Left lung (tissue), 10 donors: ENCODE measurements around the gene RBM4B. TPM values are rescaled to one million over a fixed set of nuclear protein-coding genes. Genes with fewer than 3 reads are reported as not detected.

Experiments
- ATAC-seq: fragments of 200-7000 bp; cut with Tn5 transposase; one replicate; pipeline ENCODE4 v1.9.1; 2020; ENCODE audit warnings: moderate library complexity
- DNase-seq, 4 donors: peaks; one replicate each; pipeline ENCODE4 v3.0.0-alpha.2; 2013 to 2020
- H3K27ac ChIP-seq, 2 donors: fragments of 200-600 bp; sonication (generic) in 1 of 2; one replicate each; pipeline versions ENCODE4 v1.5.0 to v1.8.0; 2020 to 2021
- H3K27me3 ChIP-seq, 2 donors: fragments of 200-600 bp; sonication (generic) in 1 of 2; one replicate each; pipeline versions ENCODE4 v1.5.0 to v1.8.0; 2020 to 2021
- H3K36me3 ChIP-seq, 2 donors: fragments of 200-600 bp; sonication (generic) in 1 of 2; one replicate each; pipeline versions ENCODE4 v1.5.0 to v1.8.0; 2020 to 2021
- H3K4me1 ChIP-seq, 2 donors: fragments of 200-600 bp; one replicate each; pipeline ENCODE4 v1.8.0; 2021
- H3K4me3 ChIP-seq, 2 donors: fragments of 200-600 bp; sonication (generic) in 1 of 2; one replicate each; pipeline versions ENCODE4 v1.5.0 to v1.8.0; 2020 to 2021; ENCODE audit warnings: mild to moderate bottlenecking in 1 of 2
- H3K9me3 ChIP-seq, 2 donors: fragments of 200-600 bp; sonication (generic) in 1 of 2; one replicate each; pipeline versions ENCODE4 v1.5.0 to v1.8.0; 2020 to 2021
- CTCF ChIP-seq, 2 donors: fragments of 200-600 bp; sonication (generic) in 1 of 2; IDR thresholded peaks; one replicate each; pipeline versions ENCODE4 v1.5.0 to v1.8.0; 2021; ENCODE audit warnings: antibody characterized with exemption in 2 of 2
- intact Hi-C, 2 donors: fragments of 100-400 bp; cut with DNase I; formaldehyde crosslinking; loops; one replicate each; pipeline versions ENCODE4 v1.11.2 to v1.14.2; 2022
- polyA plus RNA-seq, 6 donors: library from polyadenylated mRNA; unstranded; fragments of 120-200 nt; gene quantifications; one replicate each; pipeline ENCODE4 v1.2.1, GENCODE V29; 2013; ENCODE audit not compliant: insufficient read length in 6 of 6
- total RNA-seq, 2 donors: library from RNA; stranded (reverse); fragmentation: NEBNext Ultra II Directional; extraction: Animal tissue kit (Norgen Biotek cat#: 25700); gene quantifications; one replicate each; pipeline ENCODE4 v1.2.1, GENCODE V29; 2021
- donor health status: DM: no; HTN: yes; CAD: no.
- donor health status: DM: no; HTN: no; CAD: no.

The RBM4B gene
- total and polyA plus RNA-seq, 8 donors = 15.8 to 78.9 (median 71.0) TPM

GRCh38 chr11:66674964-66675602 is 2.6 kb downstream of the RBM4B start:
- Histone ChIP-seq H3K27ac (no peak overlapping the region), H3K4me3 (no peak overlapping the region), H3K27me3 (no peaks in the 10 kb centered on the region), H3K9me3 (no peaks in the 10 kb centered on the region), H3K36me3 (no peaks in the 10 kb centered on the region), H3K4me1 (peaks cover 23 to 49% of the 10 kb centered on the region in 2 donors)
- DNase-seq (no peak), ATAC-seq (no peak)
- TF ChIP-seq CTCF (IDR thresholded peaks at IDR 0.05) = no peak
- intact Hi-C loops = no loop called here

DNA sequence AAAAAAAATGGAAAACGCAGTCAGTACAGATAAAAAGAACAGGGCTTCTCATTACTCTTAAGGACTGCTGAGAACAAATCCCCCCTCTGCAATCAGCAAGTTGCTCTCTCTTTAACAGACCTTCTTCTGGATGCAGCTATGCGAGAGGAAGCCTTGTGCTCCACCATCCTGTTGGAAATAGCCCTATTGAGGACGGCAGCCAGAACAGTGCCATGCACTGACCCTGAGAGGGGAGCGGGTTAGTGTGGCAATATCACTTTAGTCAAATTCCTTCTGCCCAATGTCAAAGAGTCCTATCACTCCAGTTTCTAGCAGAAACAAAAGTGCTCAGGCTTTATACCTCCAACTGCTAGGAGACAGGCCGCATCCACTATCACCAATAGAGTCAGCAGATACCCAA is 6.9 kb downstream of the RBM4B start:
- ATAC-seq (no peak), DNase-seq (no peak)
- Histone ChIP-seq H3K4me1 (peaks cover 15 to 33% of the 10 kb centered on the region in 2 donors), H3K4me3 (no peak overlapping the region), H3K27ac (no peak overlapping the region), H3K9me3 (no peaks in the 10 kb centered on the region), H3K27me3 (no peaks in the 10 kb centered on the region), H3K36me3 (peaks cover 0 to 33% of the 10 kb centered on the region in 2 donors)
- no peak for TF ChIP-seq CTCF (IDR thresholded peaks at IDR 0.05)
- intact Hi-C loops = no loop called here

- Histone ChIP-seq H3K36me3 (peaks cover 0 to 75% of the 10 kb centered on the region in 2 donors), H3K27ac (no peak overlapping the region), H3K27me3 (no peaks in the 10 kb centered on the region), H3K9me3 (no peaks in the 10 kb centered on the region), H3K4me3 (no peak overlapping the region), H3K4me1 (no peaks in the 10 kb centered on the region)
- intact Hi-C loops = no loop called here
- DNase-seq = no peak
- no peak for TF ChIP-seq CTCF (IDR thresholded peaks at IDR 0.05)
- ATAC-seq = no peak
These were observed 12.3 kb downstream of the RBM4B start for GRCh38 chr11:66665369-66665768.

- H3K4me3 ChIP-seq = no peak overlapping the region
- peaks cover 0 to 80% of the 10 kb centered on the region in 2 donors for H3K36me3 ChIP-seq
- no peak for TF ChIP-seq CTCF (IDR thresholded peaks at IDR 0.05)
- H3K27ac ChIP-seq = no peak overlapping the region
- intact Hi-C loops = no loop called here
- peaks cover 0 to 4% of the 10 kb centered on the region in 2 donors for H3K4me1 ChIP-seq
- H3K9me3 ChIP-seq = no peaks in the 10 kb centered on the region
- DNase-seq = no peak
- peak; percentile 72 for ATAC-seq
- no peaks in the 10 kb centered on the region for H3K27me3 ChIP-seq
These were observed 13.9 kb downstream of the RBM4B start for GRCh38 chr11:66663741-66664296.

DNA sequence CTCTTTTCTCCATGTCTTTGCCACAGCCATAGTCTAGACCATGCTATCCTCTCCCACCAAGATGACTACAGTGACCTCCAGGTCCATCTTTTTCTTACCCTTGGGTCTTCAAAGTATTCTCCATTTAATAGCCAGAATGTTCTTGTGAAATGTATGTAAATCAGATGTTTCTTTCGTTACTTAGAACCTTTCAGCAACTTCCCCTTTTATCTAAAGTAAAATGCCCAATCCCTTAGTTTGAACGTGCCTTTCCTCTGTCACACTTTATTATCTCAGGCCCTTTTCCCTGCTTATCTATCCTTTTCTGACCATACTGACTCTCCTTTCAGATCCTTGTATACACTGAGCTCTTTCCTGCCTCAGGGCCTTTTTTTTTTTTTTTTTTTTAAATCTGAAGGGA is 17.9 kb downstream of the RBM4B start:
- DNase-seq (no peak), ATAC-seq (no peak)
- H3K4me1 ChIP-seq = peaks cover 0 to 4% of the 10 kb centered on the region in 2 donors
- peaks cover 0 to 79% of the 10 kb centered on the region in 2 donors for H3K36me3 ChIP-seq
- no peaks in the 10 kb centered on the region for H3K27me3 ChIP-seq
- H3K27ac ChIP-seq = peak overlapping the region in 1 of 2 donors; percentile 23
- H3K4me3 ChIP-seq = no peak overlapping the region
- H3K9me3 ChIP-seq = no peaks in the 10 kb centered on the region
- intact Hi-C loops = no loop called here
- no peak for TF ChIP-seq CTCF (IDR thresholded peaks at IDR 0.05)
